Suprapubic skin (tissue), 4 donors: ENCODE measurements around the gene HELZ. TPM values are rescaled to one million over a fixed set of nuclear protein-coding genes. Genes with fewer than 3 reads are reported as not detected.

Experiments
- DNase-seq, 2 donors: peaks; one replicate each; pipeline ENCODE4 v3.0.0-alpha.2; 2019; ENCODE audit warnings: low spot score in 2 of 2
- H3K27ac ChIP-seq: fragments of 200-600 bp; sonication (generic); one replicate; pipeline ENCODE4 v1.5.1; 2019
- H3K27me3 ChIP-seq: fragments of 200-600 bp; sonication (generic); one replicate; pipeline ENCODE4 v1.5.1; 2019
- H3K36me3 ChIP-seq: fragments of 200-600 bp; sonication (generic); one replicate; pipeline ENCODE4 v1.5.1; 2019
- H3K4me1 ChIP-seq: fragments of 200-600 bp; sonication (generic); one replicate; pipeline ENCODE4 v1.5.1; 2019
- H3K4me3 ChIP-seq: fragments of 200-600 bp; sonication (generic); one replicate; pipeline ENCODE4 v1.5.1; 2019; ENCODE audit warnings: mild to moderate bottlenecking
- H3K9me3 ChIP-seq: fragments of 200-600 bp; sonication (generic); one replicate; pipeline ENCODE4 v1.5.1; 2019
- CTCF ChIP-seq, 2 donors: fragments of 200-600 bp in 1 of 2; fragments of 450-650 bp in 1 of 2; sonication (generic) in 1 of 2; IDR thresholded peaks; one replicate each; pipeline ENCODE4 v1.5.1; 2016 to 2019; ENCODE audit warnings: antibody characterized with exemption in 2 of 2, mild to moderate bottlenecking in 1 of 2, moderate library complexity in 1 of 2
- EP300 ChIP-seq: sonication (generic); formaldehyde crosslinking; IDR thresholded peaks from one replicate; pipeline ENCODE4 v1.6.1; 2017; ENCODE audit warnings: antibody characterized with exemption
- POLR2A ChIP-seq, 2 donors: fragments of 450-650 bp; IDR thresholded peaks; one replicate each; pipeline ENCODE4 v1.6.1; 2017; ENCODE audit warnings: antibody characterized with exemption in 2 of 2, mild to moderate bottlenecking in 2 of 2, moderate library complexity in 2 of 2
- POLR2AphosphoS5 ChIP-seq, 3 donors: sonication (generic); formaldehyde crosslinking; IDR thresholded peaks; one replicate each; pipeline ENCODE4 v1.6.1; 2017; ENCODE audit warnings: antibody characterized with exemption in 3 of 3
- WGBS: methylation state at CpG from one replicate; pipeline ENCODE4 v1.1.5; 2018; 5-methylcytosine and 5-hydroxymethylcytosine counted together
- total RNA-seq, 4 donors: library from RNA; depleted of rRNA; stranded (reverse); fragments of >200 nt; gene quantifications; one replicate each; pipeline ENCODE4 v1.1.0, GENCODE V29; 2016

HELZ gene
- total RNA-seq, 4 donors from 2014 or later = 30.9 to 88.5 (median 36.7) TPM

- no peak for TF ChIP-seq POLR2AphosphoS5 (IDR thresholded peaks at IDR 0.05)
- no peak for TF ChIP-seq EP300
- TF ChIP-seq POLR2A (IDR thresholded peaks at IDR 0.05) = no peak
- no peak for TF ChIP-seq CTCF (IDR thresholded peaks at IDR 0.05)
- Histone ChIP-seq H3K27ac (no peak overlapping the region), H3K36me3 (no peaks in the 10 kb centered on the region), H3K4me1 (peaks cover 30% of the 10 kb centered on the region), H3K27me3 (no peaks in the 10 kb centered on the region), H3K4me3 (no peak overlapping the region), H3K9me3 (no peaks in the 10 kb centered on the region)
- no peak for DNase-seq
- 63% methylated on average over 6 of the region's 6 CpGs for whole genome bisulfite sequencing
Measured at GRCh38 chr17:67248291-67248690, 3.3 kb upstream of the HELZ start.

GRCh38 chr17:67247416-67247900 is 2.5 kb upstream of the HELZ start:
- H3K4me3 ChIP-seq = no peak overlapping the region
- H3K36me3 ChIP-seq = no peaks in the 10 kb centered on the region
- no peaks in the 10 kb centered on the region for H3K27me3 ChIP-seq
- no peak for DNase-seq
- peaks cover 35% of the 10 kb centered on the region for H3K4me1 ChIP-seq
- no peaks in the 10 kb centered on the region for H3K9me3 ChIP-seq
- WGBS = 96% methylated on average over 12 of the region's 12 CpGs
- no peak overlapping the region for H3K27ac ChIP-seq
- TF ChIP-seq POLR2A (IDR thresholded peaks at IDR 0.05) = no peak
- TF ChIP-seq EP300 = no peak
- no peak for TF ChIP-seq POLR2AphosphoS5 (IDR thresholded peaks at IDR 0.05)
- no peak for TF ChIP-seq CTCF (IDR thresholded peaks at IDR 0.05)

- peak in 1 of 3 donors; percentile 23 for TF ChIP-seq POLR2AphosphoS5 (IDR thresholded peaks at IDR 0.05)
- no peak for TF ChIP-seq CTCF (IDR thresholded peaks at IDR 0.05)
- WGBS = 69% methylated on average over 11 of the region's 17 CpGs
- Histone ChIP-seq H3K27me3 (no peaks in the 10 kb centered on the region), H3K36me3 (no peaks in the 10 kb centered on the region), H3K4me3 (peak overlapping the region; percentile 94), H3K4me1 (peaks cover 35% of the 10 kb centered on the region), H3K9me3 (no peaks in the 10 kb centered on the region), H3K27ac (peak overlapping the region; percentile 88)
- peak in 1 of 2 donors; percentile 67 for DNase-seq
Measured at GRCh38 chr17:67246653-67247415, 1.8 kb upstream of the HELZ start.

- peak overlapping the region; percentile 88 for H3K27ac ChIP-seq
- TF ChIP-seq CTCF (IDR thresholded peaks at IDR 0.05) (no peak), POLR2AphosphoS5 (IDR thresholded peaks at IDR 0.05) (no peak), POLR2A (IDR thresholded peaks at IDR 0.05) (no peak), EP300 (no peak)
- H3K9me3 ChIP-seq = no peaks in the 10 kb centered on the region
- peaks cover 35% of the 10 kb centered on the region for H3K4me1 ChIP-seq
- no peak for DNase-seq
- WGBS = 52% methylated on average over 8 of the region's 8 CpGs
- H3K36me3 ChIP-seq = no peaks in the 10 kb centered on the region
- H3K4me3 ChIP-seq = peak overlapping the region; percentile 94
- H3K27me3 ChIP-seq = no peaks in the 10 kb centered on the region
Measured at GRCh38 chr17:67246403-67246652, 1.3 kb upstream of the HELZ start.

GRCh38 chr17:67245694-67246402 is 852 bp upstream of the HELZ start:
- TF ChIP-seq POLR2AphosphoS5 (IDR thresholded peaks at IDR 0.05) (no peak), CTCF (IDR thresholded peaks at IDR 0.05) (no peak)
- DNase-seq = no peak
- H3K4me3 ChIP-seq = peak overlapping the region; percentile 94
- no peaks in the 10 kb centered on the region for H3K9me3 ChIP-seq
- H3K36me3 ChIP-seq = no peaks in the 10 kb centered on the region
- peaks cover 35% of the 10 kb centered on the region for H3K4me1 ChIP-seq
- 1% methylated on average over 37 of the region's 75 CpGs for WGBS
- H3K27me3 ChIP-seq = no peaks in the 10 kb centered on the region
- peak overlapping the region; percentile 88 for H3K27ac ChIP-seq
